ENCODE results near the gene GLIS1.

GLIS1 gene

GRCh38 chr1:53499257-53500203, 239.4 kb downstream of the GLIS1 start:
- TF ChIP-seq CTCF (IDR thresholded peaks at IDR 0.05; ENCODE audit: low read depth, low read length, poor library complexity, severe bottlenecking) (no peak), EZH2phosphoT487 (IDR thresholded peaks at IDR 0.05; ENCODE audit: borderline replicate concordance, low read length) (no peak)
- Histone ChIP-seq H3K27me3 (ENCODE audit: control insufficient read depth, low read length) (peaks cover 3% of the 10 kb centered on the region; the same call in 1 of the 2 replicates), H3F3A (ENCODE audit: control insufficient read depth, insufficient read depth) (no peaks in the 10 kb centered on the region), H3K27ac (ENCODE audit: low read depth, low read length) (no peak overlapping the region), H3K4me3 (ENCODE audit: low read length) (no peak overlapping the region), H3K36me3 (ENCODE audit: control insufficient read depth, low read length) (no peaks in the 10 kb centered on the region), H3K79me2 (ENCODE audit: control insufficient read depth, low read length) (no peaks in the 10 kb centered on the region), H3K4me2 (ENCODE audit: low read length) (no peak overlapping the region), H4K20me1 (ENCODE audit: control insufficient read depth, insufficient read depth, low read depth, low read length) (no peaks in the 10 kb centered on the region), H3K4me1 (ENCODE audit: control insufficient read depth, low read length) (no peaks in the 10 kb centered on the region), H3K9me2 (replicated peaks; ENCODE audit: control insufficient read depth, low read length) (no peaks in the 10 kb centered on the region), H3K9me3 (ENCODE audit: control insufficient read depth, insufficient read depth, low read length) (no peaks in the 10 kb centered on the region)

- no peaks in the 10 kb centered on the region for H3F3A ChIP-seq (ENCODE audit: control insufficient read depth, insufficient read depth)
- peaks cover 3% of the 10 kb centered on the region; the same call in 1 of the 2 replicates for H3K27me3 ChIP-seq (ENCODE audit: control insufficient read depth, low read length)
- no peaks in the 10 kb centered on the region for H3K4me1 ChIP-seq (ENCODE audit: control insufficient read depth, low read length)
- no peaks in the 10 kb centered on the region for H3K9me2 ChIP-seq (replicated peaks; ENCODE audit: control insufficient read depth, low read length)
- H3K79me2 ChIP-seq (ENCODE audit: control insufficient read depth, low read length) = no peaks in the 10 kb centered on the region
- no peaks in the 10 kb centered on the region for H3K9me3 ChIP-seq (ENCODE audit: control insufficient read depth, insufficient read depth, low read length)
- no peak overlapping the region for H3K4me3 ChIP-seq (ENCODE audit: low read length)
- TF ChIP-seq EZH2phosphoT487 (IDR thresholded peaks at IDR 0.05; ENCODE audit: borderline replicate concordance, low read length) (no peak), CTCF (IDR thresholded peaks at IDR 0.05; ENCODE audit: low read depth, low read length, poor library complexity, severe bottlenecking) (no peak)
- H3K36me3 ChIP-seq (ENCODE audit: control insufficient read depth, low read length) = no peaks in the 10 kb centered on the region
- H4K20me1 ChIP-seq (ENCODE audit: control insufficient read depth, insufficient read depth, low read depth, low read length) = no peaks in the 10 kb centered on the region
- H3K27ac ChIP-seq (ENCODE audit: low read depth, low read length) = no peak overlapping the region
- no peak overlapping the region for H3K4me2 ChIP-seq (ENCODE audit: low read length)
These were observed 240.3 kb downstream of the GLIS1 start for GRCh38 chr1:53498555-53499131.

GRCh38 chr1:53495633-53496345, 243.2 kb downstream of the GLIS1 start:
- Histone ChIP-seq H3K36me3 (ENCODE audit: control insufficient read depth, low read length) (no peaks in the 10 kb centered on the region), H3K9me2 (replicated peaks; ENCODE audit: control insufficient read depth, low read length) (no peaks in the 10 kb centered on the region), H3K27me3 (ENCODE audit: control insufficient read depth, low read length) (peaks cover 3% of the 10 kb centered on the region; the same call in 1 of the 2 replicates), H3K4me3 (ENCODE audit: low read length) (no peak overlapping the region), H3K4me1 (ENCODE audit: control insufficient read depth, low read length) (no peaks in the 10 kb centered on the region), H3K4me2 (ENCODE audit: low read length) (no peak overlapping the region), H3K79me2 (ENCODE audit: control insufficient read depth, low read length) (no peaks in the 10 kb centered on the region), H3F3A (ENCODE audit: control insufficient read depth, insufficient read depth) (no peaks in the 10 kb centered on the region), H3K9me3 (ENCODE audit: control insufficient read depth, insufficient read depth, low read length) (no peaks in the 10 kb centered on the region), H3K27ac (ENCODE audit: low read depth, low read length) (no peak overlapping the region), H4K20me1 (ENCODE audit: control insufficient read depth, insufficient read depth, low read depth, low read length) (no peaks in the 10 kb centered on the region)
- no peak for TF ChIP-seq CTCF (IDR thresholded peaks at IDR 0.05; ENCODE audit: low read depth, low read length, poor library complexity, severe bottlenecking)
- no peak for TF ChIP-seq EZH2phosphoT487 (IDR thresholded peaks at IDR 0.05; ENCODE audit: borderline replicate concordance, low read length)

All from DOHH2 (cell line).